Neural progenitor cell (in vitro differentiated cells): ENCODE data around the gene CLDN25.

Experiments
- EZH2phosphoT487 ChIP-seq: fragments of 200-600 bp; sonication (generic); IDR thresholded peaks from 2 replicates; pipeline ENCODE4 v1.6.1; 2017; ENCODE audit warnings: antibody characterized with exemption
- TF ChIP-seq, protein P1 (sequence below): fragments of 200-600 bp; sonication (generic); IDR thresholded peaks from 2 replicates; pipeline ENCODE4 v1.5.1; 2017; ENCODE audit warnings: antibody characterized with exemption, mild to moderate bottlenecking

DNA sequence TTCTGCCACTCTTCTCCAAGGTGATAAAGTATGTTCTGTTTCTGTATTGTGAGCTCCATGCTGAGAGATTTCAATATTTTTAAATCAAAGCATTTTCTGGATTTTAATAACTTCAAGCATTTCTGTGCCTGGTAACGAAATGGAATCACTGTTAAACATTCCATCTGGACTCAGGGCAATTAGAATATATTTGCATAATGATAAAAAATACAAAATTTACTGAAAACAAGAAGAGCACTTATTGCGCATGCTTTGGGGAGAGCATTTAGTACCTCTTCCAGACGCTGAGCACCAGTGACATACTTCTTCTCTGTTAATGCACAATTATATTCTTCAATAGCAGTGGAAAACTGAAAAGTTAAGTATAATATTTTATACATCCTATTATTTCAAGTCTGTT, 19.4 kb upstream of the CLDN25 start:
- TF ChIP-seq, protein P1, sequence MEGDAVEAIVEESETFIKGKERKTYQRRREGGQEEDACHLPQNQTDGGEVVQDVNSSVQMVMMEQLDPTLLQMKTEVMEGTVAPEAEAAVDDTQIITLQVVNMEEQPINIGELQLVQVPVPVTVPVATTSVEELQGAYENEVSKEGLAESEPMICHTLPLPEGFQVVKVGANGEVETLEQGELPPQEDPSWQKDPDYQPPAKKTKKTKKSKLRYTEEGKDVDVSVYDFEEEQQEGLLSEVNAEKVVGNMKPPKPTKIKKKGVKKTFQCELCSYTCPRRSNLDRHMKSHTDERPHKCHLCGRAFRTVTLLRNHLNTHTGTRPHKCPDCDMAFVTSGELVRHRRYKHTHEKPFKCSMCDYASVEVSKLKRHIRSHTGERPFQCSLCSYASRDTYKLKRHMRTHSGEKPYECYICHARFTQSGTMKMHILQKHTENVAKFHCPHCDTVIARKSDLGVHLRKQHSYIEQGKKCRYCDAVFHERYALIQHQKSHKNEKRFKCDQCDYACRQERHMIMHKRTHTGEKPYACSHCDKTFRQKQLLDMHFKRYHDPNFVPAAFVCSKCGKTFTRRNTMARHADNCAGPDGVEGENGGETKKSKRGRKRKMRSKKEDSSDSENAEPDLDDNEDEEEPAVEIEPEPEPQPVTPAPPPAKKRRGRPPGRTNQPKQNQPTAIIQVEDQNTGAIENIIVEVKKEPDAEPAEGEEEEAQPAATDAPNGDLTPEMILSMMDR, result no peak
- no peak for TF ChIP-seq EZH2phosphoT487
